K562 (cell line): ENCODE results near the gene FUT9. TPM values are rescaled to one million over a fixed set of nuclear protein-coding genes. Genes with fewer than 3 reads are reported as not detected.

Source experiments
- ATAC-seq: fragments of 200-7000 bp; cut with Tn5 transposase; 3 replicates; pipeline ENCODE4 v1.9.1; 2020; ENCODE audit warnings: moderate library complexity
- BruUV-seq: library from RNA; stranded (reverse); fragments of 400-500 nt; replicated peaks from 2 replicates; lab custom pipeline; 2021; lab: Mats Ljungman, UMichigan
- CTCF ChIA-PET: fragments of 300-600 bp; formaldehyde crosslinking; extraction: SDS; loops from one replicate; lab custom pipeline; 2021; ENCODE audit warnings: low intra/inter-chr PET ratio; lab: Yijun Ruan, JAX
- POLR2A ChIA-PET: fragments of 300-600, 350-650 bp; sonication (Branson Sonifier 250); formaldehyde crosslinking; extraction: SDS; loops from one replicate; lab custom pipeline; 2021; ENCODE audit warnings: antibody characterized with exemption, inconsistent platforms; lab: Yijun Ruan, JAX
- DNase-seq, 4 experiments: peaks; one replicate each; pipeline versions ENCODE4 v3.0.0 to v3.0.0-alpha.2; 2011 to 2018; ENCODE audit warnings: low spot score in 3 of 4, mixed read lengths in 3 of 4; ENCODE audit errors: extremely low read depth in 1 of 4
- FAIRE-seq: peaks from 2 replicates; lab custom pipeline; 2011; peaks lifted over from hg19 to GRCh38; lab: Jason Lieb, UNC
- H2AFZ ChIP-seq: 2 replicates; pipeline ENCODE4 v1.6.0; 2011; ENCODE audit warnings: low read depth, low read length, control low read depth, inconsistent platforms
- H3K27ac ChIP-seq: fragments of 200-600 bp; 3 replicates; pipeline ENCODE4 v1.8.0; 2011; ENCODE audit warnings: low read depth, mild to moderate bottlenecking, control low read depth, inconsistent platforms, low read length, moderate library complexity, mixed read lengths; ENCODE audit errors: extremely low read depth
- H3K27me3 ChIP-seq, 2 experiments: fragments of 300-600 bp in 1 of 2; 2 replicates in 1 of 2; 3 replicates in 1 of 2; pipeline versions ENCODE4 v1.6.0 to v1.8.0; 2011; ENCODE audit warnings: inconsistent platforms in 2 of 2, low read length in 2 of 2, mild to moderate bottlenecking in 1 of 2, mixed read lengths in 1 of 2, moderate library complexity in 1 of 2; ENCODE audit not compliant: control insufficient read depth in 2 of 2, insufficient read depth in 2 of 2
- H3K36me3 ChIP-seq: fragments of 300-600 bp; 3 replicates; pipeline ENCODE4 v1.8.0; 2011; ENCODE audit warnings: mild to moderate bottlenecking, low read length, inconsistent platforms; ENCODE audit not compliant: control insufficient read depth, insufficient read depth
- H3K4me1 ChIP-seq, 2 experiments: fragments of 200-600 bp in 1 of 2; replicated peaks in 1 of 2; 2 replicates in 1 of 2; 3 replicates in 1 of 2; pipeline versions ENCODE4 v1.5.1 to v1.8.0; 2011; ENCODE audit warnings: inconsistent platforms in 2 of 2, low read length in 2 of 2, mild to moderate bottlenecking in 1 of 2, mixed read lengths in 1 of 2, moderate library complexity in 1 of 2; ENCODE audit not compliant: control insufficient read depth in 2 of 2, insufficient read depth in 2 of 2
- H3K4me2 ChIP-seq: 2 replicates; pipeline ENCODE4 v1.6.1; 2011; ENCODE audit warnings: low read length, control low read depth, inconsistent platforms, mixed read lengths; ENCODE audit not compliant: insufficient read depth
- H3K4me3 ChIP-seq: fragments of 200-600 bp; sonication (generic), shearing (Covaris generic); 2 replicates; pipeline ENCODE4 v1.5.1; 2016; ENCODE audit warnings: control low read depth, inconsistent platforms
- H3K79me2 ChIP-seq: fragments of 200-600 bp; 3 replicates; pipeline ENCODE4 v1.8.0; 2011; ENCODE audit warnings: low read length, inconsistent platforms; ENCODE audit not compliant: control insufficient read depth, insufficient read depth
- H3K9ac ChIP-seq, 2 experiments: 2 replicates each; pipeline versions ENCODE4 v1.6.0 to v1.6.1; 2011; ENCODE audit warnings: low read depth in 2 of 2, low read length in 2 of 2, control low read depth in 1 of 2, inconsistent platforms in 1 of 2, mild to moderate bottlenecking in 1 of 2, mixed read lengths in 1 of 2; ENCODE audit not compliant: insufficient read depth in 1 of 2
- H3K9me1 ChIP-seq: one replicate; pipeline ENCODE4 v1.6.0; 2011; ENCODE audit warnings: inconsistent platforms, mild to moderate bottlenecking, low read length, moderate library complexity; ENCODE audit not compliant: control insufficient read depth, insufficient read depth
- H3K9me3 ChIP-seq: replicated peaks from 2 replicates; pipeline ENCODE4 v1.5.1; 2011; ENCODE audit warnings: low read depth, low read length, inconsistent platforms; ENCODE audit not compliant: control insufficient read depth, insufficient read depth
- H4K20me1 ChIP-seq: replicated peaks from 2 replicates; pipeline ENCODE4 v1.6.1; 2011; ENCODE audit warnings: low read length, inconsistent platforms, mixed read lengths; ENCODE audit not compliant: control insufficient read depth, insufficient read depth
- ELF2 ChIP-seq: fragments of 250-450 bp; sonication (Bioruptor Pico); IDR thresholded peaks from 2 replicates; pipeline ENCODE4 v1.5.0; 2021; ENCODE audit warnings: mild to moderate bottlenecking
- FOSL1 ChIP-seq: fragments of 200-800 bp; sonication (Bioruptor generic); conservative IDR thresholded peaks from 2 replicates; pipeline ENCODE4 v1.6.1; 2016; ENCODE audit warnings: missing genetic modification characterization, missing compliant biosample characterization
- MCM7 ChIP-seq, 2 experiments: fragments of 450-650 bp; IDR thresholded peaks; 2 replicates each; pipeline ENCODE4 v1.6.1; 2016 to 2018
- SMARCE1 ChIP-seq: fragments of 450-650 bp; IDR thresholded peaks from 2 replicates; pipeline ENCODE4 v1.7.1; 2016; ENCODE audit warnings: mild to moderate bottlenecking
- SRSF3 ChIP-seq: fragments of 200-400 bp; formaldehyde crosslinking; IDR thresholded peaks from 2 replicates; pipeline ENCODE4 v1.6.1; 2016; ENCODE audit warnings: mild to moderate bottlenecking, low read length, moderate library complexity; ENCODE audit not compliant: insufficient read depth
- WGBS: fragments of 100-300 bp; shearing (Covaris generic); methylation state at CpG from one replicate; pipeline ENCODE4 v1.1.6; 2016; ENCODE audit warnings: low coverage, mixed read lengths; ENCODE audit not compliant: insufficient coverage; ENCODE audit errors: missing lambda C conversion rate; 5-methylcytosine and 5-hydroxymethylcytosine counted together
- in situ Hi-C: fragments of 300-500 bp; cut with MboI; formaldehyde crosslinking; loops from 4 replicates; pipeline ENCODE4 v1.15.0; 2018; ENCODE audit warnings: inconsistent platforms, mixed read lengths
- intact Hi-C: fragments of 100-400 bp; cut with micrococcal nuclease; formaldehyde crosslinking; loops from 2 replicates; pipeline ENCODE4 v1.14.2; 2022
- polyA plus RNA-seq, 8 experiments: library from polyadenylated mRNA; depleted of rRNA in 4 of 8; stranded (reverse) in 5 of 8; unstranded in 3 of 8; fragments of >200 nt; fragmentation: Nextera tagmentation in 2 of 8; fragmentation: Illumina TruSeq in 1 of 8; extraction: Ambion mirVana in 2 of 8; extraction: Trizol in 1 of 8; gene quantifications; 2 replicates each; pipeline versions ENCODE4 v1.2.1 to v1.2.3, GENCODE V29; 2011 to 2014; ENCODE audit warnings: inconsistent platforms in 1 of 8, missing spikeins in 1 of 8
- total RNA-seq, 7 experiments: library from RNA; depleted of rRNA in 6 of 7; stranded (reverse); fragments of >200 nt in 6 of 7; fragmentation: Illumina TruSeq in 2 of 7; extraction: Trizol in 2 of 7; gene quantifications; 2 replicates each; pipeline versions ENCODE4 v1.2.1 to v1.2.3, GENCODE V29; 2011 to 2021; ENCODE audit warnings: low replicate concordance in 1 of 7
- TF ChIP-seq, protein P1 (sequence below): sonication (generic); formaldehyde crosslinking; IDR thresholded peaks from 2 replicates; pipeline ENCODE4 v1.8.0; 2023; ENCODE audit warnings: mild to moderate bottlenecking, missing genetic modification reagents
- TF ChIP-seq, protein P2 (sequence below): sonication (generic); formaldehyde crosslinking; IDR thresholded peaks from 2 replicates; pipeline ENCODE4 v1.8.0; 2022; ENCODE audit warnings: mild to moderate bottlenecking, missing genetic modification reagents
- TF ChIP-seq, protein P3 (sequence below): sonication (generic); formaldehyde crosslinking; IDR thresholded peaks from 2 replicates; pipeline ENCODE4 v1.8.1; 2023; ENCODE audit warnings: mild to moderate bottlenecking, missing genetic modification reagents, moderate library complexity

Gene FUT9
- total and polyA plus RNA-seq, 9 of the 15 experiments (the other 6 are each of a cell fraction or from before 2014, with no cell fraction given) = not detected

DNA sequence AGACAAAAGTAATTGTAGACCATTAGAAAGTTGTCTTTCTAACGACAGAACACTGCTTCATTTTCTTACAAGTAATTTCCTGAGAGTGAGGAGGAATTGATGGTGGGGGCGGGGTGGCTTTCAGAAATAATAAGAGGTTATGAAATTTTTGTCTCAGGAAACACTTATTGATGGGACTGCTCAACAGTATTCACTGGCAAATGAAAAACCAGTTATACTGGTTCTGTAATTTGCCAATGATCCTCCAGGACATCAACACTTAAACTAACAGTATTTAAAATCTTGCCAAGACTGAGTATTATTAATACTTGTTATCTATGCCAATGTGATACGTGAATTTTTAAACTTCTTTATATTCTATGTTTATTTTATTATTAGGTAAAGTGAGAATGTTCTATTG lies 41.8 kb upstream of the FUT9 start (continued):
- TF ChIP-seq, protein P1, sequence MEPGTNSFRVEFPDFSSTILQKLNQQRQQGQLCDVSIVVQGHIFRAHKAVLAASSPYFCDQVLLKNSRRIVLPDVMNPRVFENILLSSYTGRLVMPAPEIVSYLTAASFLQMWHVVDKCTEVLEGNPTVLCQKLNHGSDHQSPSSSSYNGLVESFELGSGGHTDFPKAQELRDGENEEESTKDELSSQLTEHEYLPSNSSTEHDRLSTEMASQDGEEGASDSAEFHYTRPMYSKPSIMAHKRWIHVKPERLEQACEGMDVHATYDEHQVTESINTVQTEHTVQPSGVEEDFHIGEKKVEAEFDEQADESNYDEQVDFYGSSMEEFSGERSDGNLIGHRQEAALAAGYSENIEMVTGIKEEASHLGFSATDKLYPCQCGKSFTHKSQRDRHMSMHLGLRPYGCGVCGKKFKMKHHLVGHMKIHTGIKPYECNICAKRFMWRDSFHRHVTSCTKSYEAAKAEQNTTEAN = no peak
- no peak for TF ChIP-seq SMARCE1
- TF ChIP-seq FOSL1 (tag) = no peak

DNA sequence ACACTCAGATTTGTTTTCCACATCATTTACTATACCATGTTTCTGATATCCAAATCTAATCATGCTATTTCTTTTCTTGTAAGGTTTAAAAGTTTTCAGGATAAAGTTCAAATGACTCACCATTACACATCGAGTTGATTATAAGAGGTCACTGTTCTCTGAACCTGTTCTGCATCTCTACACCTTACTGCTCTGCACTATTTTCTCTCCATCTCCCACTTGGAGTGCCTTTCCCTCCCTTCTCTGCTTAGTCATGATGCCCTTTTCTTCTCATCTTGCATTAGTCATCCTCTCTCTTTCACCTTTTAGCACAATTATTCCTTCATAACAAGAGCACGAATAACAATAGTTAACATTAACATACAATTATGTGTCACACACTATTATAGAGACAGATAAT lies 37.5 kb upstream of the FUT9 start:
- BruUV-seq = no TSS peak
- TF ChIP-seq MCM7 (IDR thresholded peaks at IDR 0.05) (no peak), SRSF3 (no peak), ELF2 (CRISPR knock-in tag) (no peak)
- TF ChIP-seq, protein P2, sequence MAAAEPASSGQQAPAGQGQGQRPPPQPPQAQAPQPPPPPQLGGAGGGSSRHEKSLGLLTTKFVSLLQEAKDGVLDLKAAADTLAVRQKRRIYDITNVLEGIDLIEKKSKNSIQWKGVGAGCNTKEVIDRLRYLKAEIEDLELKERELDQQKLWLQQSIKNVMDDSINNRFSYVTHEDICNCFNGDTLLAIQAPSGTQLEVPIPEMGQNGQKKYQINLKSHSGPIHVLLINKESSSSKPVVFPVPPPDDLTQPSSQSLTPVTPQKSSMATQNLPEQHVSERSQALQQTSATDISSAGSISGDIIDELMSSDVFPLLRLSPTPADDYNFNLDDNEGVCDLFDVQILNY (CRISPR knock-in tag) = no peak
- TF ChIP-seq, protein P3, sequence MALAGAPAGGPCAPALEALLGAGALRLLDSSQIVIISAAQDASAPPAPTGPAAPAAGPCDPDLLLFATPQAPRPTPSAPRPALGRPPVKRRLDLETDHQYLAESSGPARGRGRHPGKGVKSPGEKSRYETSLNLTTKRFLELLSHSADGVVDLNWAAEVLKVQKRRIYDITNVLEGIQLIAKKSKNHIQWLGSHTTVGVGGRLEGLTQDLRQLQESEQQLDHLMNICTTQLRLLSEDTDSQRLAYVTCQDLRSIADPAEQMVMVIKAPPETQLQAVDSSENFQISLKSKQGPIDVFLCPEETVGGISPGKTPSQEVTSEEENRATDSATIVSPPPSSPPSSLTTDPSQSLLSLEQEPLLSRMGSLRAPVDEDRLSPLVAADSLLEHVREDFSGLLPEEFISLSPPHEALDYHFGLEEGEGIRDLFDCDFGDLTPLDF (CRISPR knock-in tag) = no peak

More for the DNA sequence above, 37.5 kb upstream of the FUT9 start:
- ATAC-seq = no peak
- no peaks in the 10 kb centered on the region for H3K79me2 ChIP-seq
- H2AFZ ChIP-seq = no peak overlapping the region
- 0% methylated on average over 2 of the region's 2 CpGs for WGBS
- no peaks in the 10 kb centered on the region for H3K4me1 ChIP-seq
- no peaks in the 10 kb centered on the region for H3K9me1 ChIP-seq
- H3K4me2 ChIP-seq = no peak overlapping the region
- CTCF ChIA-PET = no interaction called here
- FAIRE-seq = no peak
- H3K27ac ChIP-seq = no peak overlapping the region
- H3K36me3 ChIP-seq = no peaks in the 10 kb centered on the region
- H4K20me1 ChIP-seq = no peaks in the 10 kb centered on the region
- intact Hi-C loops = no loop called here
- POLR2A ChIA-PET = no interaction called here
- DNase-seq = no peak
- no peak overlapping the region for H3K9ac ChIP-seq
- no peak overlapping the region for H3K4me3 ChIP-seq
- no peaks in the 10 kb centered on the region for H3K9me3 ChIP-seq
- no peaks in the 10 kb centered on the region for H3K27me3 ChIP-seq
- in situ Hi-C loops = no loop called here
